ENCODE data around the gene LAMB2. TPM values are rescaled to one million over a fixed set of nuclear protein-coding genes. Genes with fewer than 3 reads are reported as not detected.

The LAMB2 gene
- total RNA-seq, result 47.6 TPM

DNA sequence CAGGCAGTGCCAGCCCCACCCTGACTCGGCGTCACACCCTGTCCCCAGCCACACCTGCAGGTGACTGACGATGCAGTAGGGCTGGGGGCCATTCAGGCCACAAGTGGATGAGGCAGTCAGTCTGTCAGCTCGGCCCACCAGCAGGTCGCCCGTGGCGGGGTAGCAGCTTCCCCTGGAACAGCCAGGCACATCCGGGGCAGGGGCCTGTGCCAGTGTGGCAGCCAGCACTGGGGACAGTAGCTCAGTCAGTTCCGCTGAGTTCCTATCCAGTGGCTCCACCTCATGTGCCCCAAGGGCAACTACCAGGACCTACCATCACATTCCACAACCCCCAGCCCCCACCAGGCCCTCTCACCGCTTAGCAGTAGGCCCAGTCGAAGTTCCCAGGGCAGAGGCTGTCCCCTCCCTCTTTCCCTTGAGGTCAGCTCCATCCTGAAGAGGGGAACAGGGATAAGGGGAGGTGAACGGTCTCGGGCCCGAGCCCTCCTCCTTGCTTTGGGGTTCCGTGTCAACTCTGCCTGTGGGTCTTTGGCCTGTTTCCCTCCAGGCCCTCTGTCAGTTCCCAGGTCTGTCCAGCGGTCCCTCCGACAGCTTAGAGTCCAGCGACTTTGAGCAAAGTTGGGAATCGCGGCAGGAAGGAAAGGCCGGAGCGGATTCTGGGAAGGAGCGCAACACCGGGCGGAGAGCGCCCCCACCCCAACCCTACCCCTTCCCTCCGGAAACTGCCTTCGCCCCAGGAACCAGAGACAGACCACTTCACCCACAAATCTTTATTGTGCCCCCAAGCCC lies at the start of gene LAMB2:
Gene LAMB2 (minus strand): TSS at position 614 of the 789 bp plus-strand sequence. CDS start 183 bp downstream, at position 431.
- peak; percentile 34 for DNase-seq

DNA sequence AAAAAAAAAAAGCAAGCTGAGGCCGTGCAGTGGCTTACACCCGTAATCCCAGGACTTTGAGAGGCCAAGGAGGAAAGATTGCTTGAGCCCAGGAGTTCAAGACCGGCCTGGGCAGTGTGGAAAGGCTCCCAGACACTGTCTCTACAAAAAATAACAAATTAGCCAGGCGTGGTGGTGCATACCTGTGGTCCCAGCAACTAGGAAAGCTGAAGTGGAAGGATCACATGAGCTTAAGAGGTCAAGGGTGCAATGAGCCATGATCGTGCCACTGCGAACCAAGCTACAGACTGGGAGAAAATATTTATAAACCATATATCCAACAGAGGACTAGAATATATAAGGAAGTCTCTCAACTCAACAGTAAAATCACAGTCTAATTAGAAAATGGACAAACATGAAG lies 48.5 kb upstream of the LAMB2 start:
- DNase-seq, result no peak

DNA sequence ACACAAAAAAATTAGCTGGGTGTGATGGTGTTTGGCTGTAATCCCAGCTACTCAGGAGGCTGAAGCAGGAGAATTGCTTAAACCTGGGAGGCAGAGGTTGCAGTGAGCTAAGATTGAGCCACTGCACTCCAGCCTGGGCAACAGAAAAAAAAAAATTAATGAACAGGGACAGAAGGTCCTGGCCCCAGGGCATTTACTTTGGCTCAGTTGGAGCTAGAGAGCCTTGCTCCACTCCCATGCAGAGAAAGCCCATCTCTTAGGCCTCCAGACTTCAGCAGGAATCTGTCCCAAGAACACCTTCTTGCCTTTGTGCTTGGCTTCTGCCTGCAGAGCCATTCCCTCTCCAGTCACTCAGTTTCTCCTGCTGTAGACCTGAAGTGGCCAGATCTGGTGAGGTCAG lies 47.3 kb upstream of the LAMB2 start:
- DNase-seq, result no peak

DNA sequence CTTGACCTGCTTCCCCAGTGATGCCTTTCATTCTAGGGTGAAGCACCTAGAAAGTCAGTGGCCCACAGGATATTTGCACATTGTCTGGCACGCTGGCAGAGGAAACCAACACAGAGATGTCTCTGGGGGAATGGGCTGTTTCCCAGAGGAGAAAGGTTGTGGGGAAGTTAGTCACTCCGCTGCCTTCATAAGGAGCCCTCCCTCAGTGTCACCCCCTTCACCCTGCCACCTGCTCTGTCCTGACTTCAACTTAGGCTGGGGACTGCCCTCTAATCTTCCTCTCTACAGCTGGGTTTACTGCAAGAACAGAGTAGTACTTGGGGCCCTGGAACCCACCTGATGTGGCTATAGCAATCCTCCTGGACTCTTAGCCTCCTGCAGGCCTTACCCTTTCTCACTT lies 44.2 kb upstream of the LAMB2 start:
- no peak for DNase-seq

DNA sequence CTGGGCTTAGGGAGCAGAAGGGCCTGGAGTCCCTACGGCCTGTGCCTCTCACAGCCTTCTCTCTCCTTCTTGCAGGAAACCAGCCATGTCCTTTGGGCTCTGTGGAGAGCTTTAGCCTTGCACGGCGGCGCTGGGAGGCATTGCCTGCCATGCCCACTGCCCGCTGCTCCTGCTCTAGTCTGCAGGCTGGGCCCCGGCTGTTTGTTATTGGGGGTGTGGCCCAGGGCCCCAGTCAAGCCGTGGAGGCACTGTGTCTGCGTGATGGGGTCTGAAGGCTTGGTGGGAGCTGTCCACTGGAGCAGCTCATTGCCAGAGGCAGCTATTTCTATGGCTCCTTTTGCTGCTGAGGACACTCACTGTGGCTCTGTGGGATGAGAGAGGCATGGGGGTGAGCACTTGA lies 42.7 kb upstream of the LAMB2 start:
- DNase-seq, result no peak

DNA sequence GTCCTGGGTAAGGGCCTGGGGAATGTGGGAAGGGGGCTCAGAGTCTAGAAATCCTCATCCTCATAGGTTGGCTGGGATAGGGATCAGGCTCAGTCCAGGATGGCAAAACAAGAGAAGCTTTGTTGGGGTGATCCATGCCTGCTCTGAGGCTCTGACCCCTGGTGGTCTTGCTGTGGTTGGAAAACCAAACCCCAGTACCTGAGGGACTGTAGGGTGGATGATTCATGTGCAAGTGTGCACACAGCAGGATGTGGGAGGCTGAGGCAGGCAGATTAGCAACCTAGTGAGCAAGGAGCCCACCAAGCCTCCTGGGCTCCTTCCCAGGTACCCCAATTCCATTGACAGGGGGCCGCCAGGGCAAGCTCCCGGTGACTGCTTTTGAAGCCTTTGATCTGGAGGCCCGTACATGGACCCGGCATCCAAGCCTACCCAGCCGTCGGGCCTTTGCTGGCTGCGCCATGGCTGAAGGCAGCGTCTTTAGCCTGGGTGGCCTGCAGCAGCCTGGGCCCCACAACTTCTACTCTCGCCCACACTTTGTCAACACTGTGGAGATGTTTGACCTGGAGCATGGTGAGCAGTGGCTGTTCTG lies 41.6 kb upstream of the LAMB2 start:
- no peak for DNase-seq

DNA sequence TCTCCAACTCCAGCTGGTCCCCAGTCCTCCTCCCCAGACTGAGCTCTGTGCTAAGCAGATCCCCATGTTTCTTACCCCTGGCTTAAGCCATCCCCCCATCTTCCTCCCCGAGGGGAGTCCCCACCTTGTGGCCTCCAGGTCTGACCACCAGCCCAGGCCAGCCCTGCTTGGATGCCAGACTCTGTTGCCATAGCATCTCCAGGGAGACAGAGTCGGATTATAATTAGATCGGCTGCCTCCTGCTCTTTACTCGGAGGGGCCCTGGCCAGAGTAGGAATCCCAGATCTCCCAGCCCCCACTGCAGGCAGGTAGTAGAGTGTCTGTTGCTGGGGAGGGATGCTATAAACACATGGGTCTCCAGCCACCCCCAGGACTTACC lies 40.9 kb upstream of the LAMB2 start:
- no peak for DNase-seq

DNA sequence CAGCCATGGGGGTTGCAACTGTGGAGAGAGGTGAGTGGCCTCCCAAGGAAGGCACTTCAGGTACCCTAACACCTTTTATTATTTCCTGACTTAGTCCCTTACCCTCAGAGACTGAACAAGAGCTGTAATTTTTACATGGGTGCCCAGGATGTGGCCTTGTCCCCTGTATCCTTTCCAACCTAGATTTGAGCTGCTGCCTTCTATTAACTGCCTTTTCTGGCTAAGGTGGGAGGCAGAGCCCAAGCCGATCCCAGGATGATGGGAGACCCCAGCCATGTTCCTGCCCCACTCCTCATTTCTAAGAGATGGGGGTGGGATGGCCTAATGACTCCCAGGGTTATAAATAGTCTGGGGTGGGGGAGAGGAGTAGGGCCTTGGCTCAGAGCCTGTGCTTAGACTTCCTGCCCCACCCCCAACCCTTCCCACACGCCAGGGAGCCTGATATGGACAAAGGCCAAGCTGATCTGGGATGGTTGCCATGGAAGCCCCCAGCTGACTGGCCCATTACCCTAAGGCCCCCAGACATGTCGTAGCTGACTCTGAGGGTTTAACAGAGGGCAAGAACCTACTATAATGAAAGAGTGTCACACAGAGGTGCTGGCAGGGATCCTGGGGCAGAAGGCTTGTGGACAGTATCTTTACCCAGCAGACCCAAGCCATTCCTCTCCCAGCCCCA lies 40.4 kb upstream of the LAMB2 start:
- DNase-seq, result no peak

DNA sequence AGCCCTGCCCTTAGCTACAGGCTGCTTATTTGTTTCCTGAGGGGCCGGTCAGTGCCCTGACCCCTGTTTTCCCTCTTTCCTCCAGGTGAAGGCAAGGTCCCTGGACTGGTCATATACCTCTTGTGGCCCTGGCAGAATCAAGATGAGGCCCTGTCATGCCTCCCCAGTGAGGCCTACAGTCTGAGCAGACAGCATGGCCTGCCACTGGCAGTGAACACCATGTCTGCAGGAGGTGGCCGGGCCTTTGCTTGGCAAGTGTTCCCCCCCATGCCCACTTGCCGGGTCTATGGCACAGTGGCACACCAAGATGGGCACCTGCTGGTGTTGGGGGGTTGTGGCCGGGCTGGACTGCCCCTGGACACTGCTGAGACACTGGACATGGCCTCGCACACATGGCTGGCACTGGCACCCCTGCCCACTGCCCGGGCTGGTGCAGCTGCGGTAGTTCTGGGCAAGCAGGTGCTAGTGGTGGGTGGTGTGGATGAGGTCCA lies 39.7 kb upstream of the LAMB2 start:
- no peak for DNase-seq

DNA sequence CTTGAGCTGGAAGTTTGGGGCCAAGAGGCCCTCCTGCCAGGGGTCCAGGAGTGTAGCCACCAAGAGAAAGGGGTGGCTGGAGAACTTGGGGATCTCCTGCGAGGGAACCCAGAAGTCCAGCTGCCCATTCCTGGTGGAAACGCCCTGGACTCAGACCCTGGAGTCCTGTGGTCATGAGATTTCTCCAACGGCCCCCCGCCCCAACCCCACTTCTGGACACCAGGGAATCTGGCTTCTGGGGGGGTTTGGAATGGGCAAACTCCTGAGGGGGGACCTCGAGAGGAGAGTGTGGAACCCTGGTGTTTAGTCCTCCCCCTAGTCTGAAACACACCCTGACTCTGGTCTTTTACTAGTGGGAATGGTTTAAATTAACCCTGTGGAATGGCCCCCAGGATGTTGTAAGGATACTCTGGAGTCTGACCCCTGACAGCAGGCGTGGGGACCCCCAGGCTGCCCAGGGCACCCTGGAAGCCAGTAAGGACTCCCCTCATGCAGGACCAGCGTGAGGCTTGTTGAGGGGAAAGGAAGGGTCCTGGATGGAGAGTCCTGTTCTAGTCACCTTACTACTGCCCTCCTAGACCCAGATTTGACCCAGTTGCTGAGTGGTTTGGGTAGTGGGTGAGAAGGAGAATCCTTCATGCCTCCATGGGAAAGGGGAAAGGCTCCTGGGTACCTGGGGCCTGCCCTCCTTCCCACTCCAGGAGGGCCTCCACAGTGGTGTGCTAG lies 39.1 kb upstream of the LAMB2 start:
- no peak for DNase-seq

DNA sequence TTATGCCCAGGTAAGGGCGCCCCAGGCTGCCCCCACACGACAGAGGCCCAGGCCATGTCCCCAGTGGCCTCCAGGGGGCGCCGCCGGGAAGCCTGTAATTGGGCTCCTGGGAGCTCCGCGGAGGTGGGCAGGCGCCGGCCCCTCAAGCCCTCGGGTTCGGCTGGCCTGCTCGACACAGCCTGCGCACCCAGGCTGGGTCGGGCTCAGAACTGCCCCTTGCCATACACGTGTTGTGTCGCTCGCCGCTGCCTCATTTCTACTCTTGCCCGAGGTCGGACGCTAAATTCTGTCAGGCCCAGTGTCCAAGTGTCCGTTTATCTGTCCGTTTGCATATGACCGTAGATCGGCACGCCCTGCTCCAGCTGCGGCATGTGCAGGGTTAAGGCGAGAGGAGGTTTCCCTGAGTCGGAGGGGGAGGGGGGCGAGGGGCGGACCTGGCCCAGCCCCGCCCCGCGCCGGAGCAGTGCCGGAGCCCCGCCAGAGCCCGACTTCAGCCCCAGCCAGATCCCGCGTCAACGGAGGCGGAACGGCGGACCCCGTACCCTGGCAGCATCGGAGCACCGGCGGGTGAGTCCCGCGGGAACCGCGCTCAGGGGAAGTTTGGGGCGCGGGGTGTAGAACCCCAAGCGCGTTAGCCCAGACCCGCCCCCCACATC lies 38.4 kb upstream of the LAMB2 start, which contains the start of gene KLHDC8B:
Gene KLHDC8B (plus strand): TSS at position 480 of the 656 bp plus-strand sequence. CDS start 1,172 bp downstream, outside the sequence.
- DNase-seq, result peak; percentile 39

DNA sequence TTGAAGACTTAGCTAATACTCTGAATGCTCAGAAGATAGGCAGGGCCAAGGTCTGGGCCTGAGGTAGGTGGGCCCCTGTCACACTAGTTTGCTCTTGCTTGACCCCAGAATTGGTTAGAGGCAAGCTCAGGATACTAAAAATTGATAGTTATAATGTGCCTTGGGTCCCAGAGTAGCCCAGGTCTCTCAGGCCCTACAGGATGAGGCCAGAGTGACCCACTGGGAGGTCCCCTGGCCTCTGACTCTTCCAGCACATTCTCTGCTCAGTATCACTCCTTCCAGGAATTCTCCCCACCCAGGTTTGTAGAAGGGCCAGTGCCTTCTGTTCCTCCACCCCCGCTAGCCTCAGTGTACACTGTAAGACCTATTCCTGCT lies 37.9 kb upstream of the LAMB2 start:
- DNase-seq, result no peak

DNA sequence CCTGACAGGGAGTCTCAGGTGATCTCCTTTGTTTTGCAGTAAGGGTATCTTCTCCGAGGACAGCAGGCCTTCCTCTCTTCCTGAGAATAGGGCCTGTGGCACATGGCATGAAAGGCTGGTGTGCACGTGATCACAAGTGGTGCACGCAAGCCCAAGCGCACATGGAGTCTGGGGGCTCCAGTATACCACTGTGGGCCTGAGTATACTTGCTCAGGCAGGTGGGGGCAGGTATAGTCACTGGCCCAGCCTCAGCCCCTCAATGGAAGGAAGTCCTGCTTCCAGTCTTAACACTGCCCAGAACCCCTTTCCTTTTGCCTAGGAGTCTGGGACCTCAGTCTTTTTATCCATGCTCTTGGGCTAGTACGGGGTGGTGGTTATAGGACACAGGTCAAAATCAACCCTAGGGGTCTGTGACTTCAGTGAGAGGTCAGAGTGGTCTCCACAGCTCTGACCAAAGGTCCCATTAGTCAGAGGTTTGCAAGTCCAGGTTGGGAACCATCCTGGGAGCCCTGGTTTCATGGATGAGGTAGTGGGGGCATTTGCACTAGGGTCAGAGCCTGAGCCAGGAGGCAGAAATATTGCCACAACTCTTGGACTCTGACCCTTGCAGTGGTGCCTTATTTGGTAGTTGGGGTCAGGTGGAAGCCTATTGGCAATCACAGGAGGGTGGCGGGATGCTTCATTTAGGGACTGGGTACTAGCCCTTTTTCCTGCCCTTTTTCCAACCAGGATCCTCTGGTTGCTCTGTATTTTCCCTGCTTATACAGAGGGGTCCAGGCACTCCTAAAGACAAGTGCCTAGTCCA lies 34.1 kb upstream of the LAMB2 start:
- no peak for DNase-seq

DNA sequence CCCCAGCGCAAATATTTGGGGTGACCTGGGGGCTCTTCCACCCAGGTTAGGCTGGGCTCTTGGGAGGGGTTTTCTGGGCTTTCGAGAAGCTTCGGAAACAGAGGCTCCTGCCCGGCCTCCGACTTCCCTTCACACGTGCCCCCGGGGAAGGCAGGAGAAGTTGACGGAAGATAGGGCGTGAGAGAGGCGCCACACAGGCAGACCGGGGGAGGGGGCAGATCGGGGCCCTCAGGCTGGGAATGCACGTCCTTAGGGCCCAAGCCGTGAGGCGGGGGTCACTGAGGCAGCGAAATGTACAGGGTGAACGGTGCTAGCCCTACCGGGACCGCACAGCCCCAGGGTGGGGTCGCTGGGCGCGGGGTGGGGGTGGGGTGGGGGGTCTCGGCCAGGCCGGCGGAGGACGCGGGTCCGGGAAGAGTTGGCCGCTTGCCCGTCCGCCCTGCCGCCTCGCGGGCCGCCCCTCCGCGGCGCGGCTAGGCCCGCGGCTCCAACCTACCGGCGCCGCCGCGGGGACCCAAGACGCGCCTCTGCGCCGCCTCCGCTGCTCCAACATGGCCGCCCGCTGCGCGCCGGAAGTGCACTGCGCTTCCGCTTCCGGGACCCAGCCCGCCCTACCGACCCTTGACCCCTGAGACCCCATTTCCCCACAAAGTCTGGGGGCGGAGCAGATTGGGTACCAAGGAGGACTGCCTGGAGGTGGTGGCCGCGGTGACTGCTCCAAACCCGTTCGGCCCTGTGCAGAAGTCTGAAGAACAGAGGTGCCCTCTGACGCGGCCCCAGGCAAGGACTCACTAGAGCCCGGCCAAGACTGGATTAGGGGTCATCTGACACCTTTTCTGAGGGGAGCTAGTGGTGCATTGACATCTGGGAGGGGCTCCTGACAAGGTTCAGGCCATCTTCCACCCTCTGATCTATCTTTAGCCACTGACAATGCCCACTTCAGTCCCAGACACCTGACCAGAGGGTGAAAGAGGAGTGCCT lies 33.2 kb upstream of the LAMB2 start, which contains the start of gene CCDC71:
Gene CCDC71 (minus strand): TSS at position 561 of the 981 bp plus-strand sequence. CDS start 2,123 bp downstream, outside the sequence.
- peak; percentile 61 for DNase-seq

DNA sequence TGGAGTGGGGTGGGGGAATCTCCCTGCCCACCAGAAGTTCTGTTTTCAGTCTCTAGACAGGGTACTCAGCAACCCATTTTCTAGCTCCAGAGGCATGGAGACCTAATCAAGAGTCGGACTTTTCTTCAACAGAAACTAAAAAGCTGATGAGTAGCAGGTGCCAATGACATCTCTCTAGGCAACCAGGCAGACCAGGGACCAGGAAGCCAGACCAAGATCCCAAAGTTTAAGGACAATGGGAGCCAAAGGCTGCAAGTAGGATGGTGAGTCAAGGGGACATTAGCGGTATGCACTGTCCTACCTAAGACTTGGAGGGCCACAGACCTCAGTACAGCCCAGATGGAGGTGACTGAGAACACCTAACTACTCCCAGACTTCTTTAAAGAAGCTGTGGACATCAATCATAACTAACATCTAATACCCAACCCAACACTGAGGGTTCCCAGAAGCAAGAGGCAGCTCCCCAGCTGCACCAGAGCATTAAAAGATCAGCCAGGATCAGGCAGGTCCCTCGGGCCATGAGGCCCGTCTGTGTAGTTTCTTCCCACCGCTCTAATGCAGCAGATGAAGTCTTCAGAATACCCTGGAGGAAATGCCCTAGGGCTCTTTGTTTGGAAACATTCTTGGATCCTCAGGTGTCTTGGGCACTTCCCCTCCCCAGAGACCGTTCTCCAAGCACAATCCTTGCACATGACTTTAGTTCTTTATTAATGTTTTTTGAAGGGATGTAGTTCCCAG lies 32.3 kb upstream of the LAMB2 start:
- DNase-seq, result no peak

DNA sequence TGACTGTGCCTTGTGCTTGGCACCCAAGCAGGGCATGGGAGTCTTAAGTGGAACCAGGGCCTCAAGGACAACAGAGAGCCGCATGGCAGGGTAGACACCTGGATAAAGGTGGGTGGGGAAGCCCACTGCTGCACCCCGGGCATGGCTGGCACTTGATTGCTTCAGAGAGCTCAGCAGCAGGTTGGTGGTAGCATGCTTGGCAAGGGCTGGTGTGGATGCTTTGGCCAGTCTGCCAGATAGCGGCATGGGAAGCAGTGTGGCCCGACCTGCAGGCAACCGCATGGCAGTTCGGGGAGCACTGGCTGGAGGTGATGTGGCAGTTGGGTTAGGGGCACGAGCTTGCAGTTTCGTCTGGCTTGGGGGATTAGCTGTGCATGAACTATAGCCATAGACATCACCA lies 30.8 kb upstream of the LAMB2 start:
- no peak for DNase-seq

DNA sequence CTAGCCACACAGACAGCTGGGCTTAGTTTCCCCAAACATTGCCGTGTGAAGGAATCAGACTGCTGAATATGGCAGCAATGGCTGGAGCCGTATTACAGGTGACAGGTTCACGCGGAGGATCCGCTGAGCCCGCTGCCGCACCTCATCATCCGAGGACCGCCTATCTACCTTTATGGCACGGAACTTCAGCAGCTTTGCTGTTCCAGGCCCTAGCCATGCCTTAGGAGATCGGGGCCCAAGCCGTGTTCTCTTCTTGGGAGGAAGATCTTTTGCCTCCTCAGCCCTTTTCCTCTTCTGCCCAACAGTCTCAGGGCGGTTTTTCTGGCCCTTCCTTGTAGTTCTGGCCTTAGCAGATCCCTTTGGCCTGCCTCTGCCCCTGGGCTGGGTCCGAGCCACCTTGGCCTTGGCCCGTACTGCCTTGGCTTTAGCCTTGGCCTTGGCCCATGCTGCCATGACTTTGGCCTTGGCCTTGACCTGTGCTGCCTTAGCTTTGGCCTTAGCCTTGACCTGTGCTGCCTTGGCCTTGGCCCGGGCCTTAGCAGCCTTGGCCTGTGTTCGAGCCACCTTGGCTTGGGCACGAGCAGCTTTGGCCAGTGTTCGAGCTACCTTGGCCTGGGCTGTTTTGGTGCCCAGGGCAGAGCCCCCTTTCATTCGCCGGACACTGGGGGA lies 30.0 kb upstream of the LAMB2 start:
- DNase-seq, result no peak

DNA sequence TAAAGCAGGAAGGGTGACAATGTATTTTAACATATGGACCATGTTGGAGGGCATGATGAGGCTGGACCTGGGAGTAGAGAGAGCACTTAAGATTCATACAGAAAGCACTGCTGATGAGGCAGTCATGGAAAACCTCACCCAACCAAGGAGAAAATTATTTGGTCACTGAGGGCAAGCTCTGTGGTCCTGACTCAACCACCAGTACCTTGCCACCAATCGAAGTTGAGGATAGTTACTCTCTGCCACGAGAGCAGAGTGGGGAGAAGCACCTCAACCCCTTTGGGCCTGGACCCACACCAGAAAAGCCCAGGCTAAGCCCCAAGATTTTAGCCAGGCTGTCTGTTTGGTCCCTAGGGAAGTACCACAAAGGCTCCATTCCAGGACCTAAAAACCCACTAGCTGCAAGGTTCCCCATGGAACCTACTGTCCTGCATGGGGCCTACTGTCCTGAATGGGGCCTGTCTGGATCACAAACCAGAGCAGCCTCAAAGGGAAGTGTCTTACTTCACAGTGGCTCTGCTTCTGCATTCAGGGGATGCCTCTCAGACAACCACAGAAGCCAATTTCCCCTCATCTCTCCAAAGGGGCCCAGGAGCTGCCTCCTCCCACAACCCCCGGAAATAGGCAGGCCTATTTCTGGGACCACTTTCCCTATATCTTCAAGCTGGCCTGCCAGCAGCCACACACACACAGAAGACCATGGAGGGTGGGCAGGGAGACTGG lies 29.1 kb upstream of the LAMB2 start:
- DNase-seq, result no peak
